Tibial nerve (tissue), 4 donors: ENCODE results near the gene INPP5A. TPM values are rescaled to one million over a fixed set of nuclear protein-coding genes. Genes with fewer than 3 reads are reported as not detected.
A peak's percentile ranks its signal among the peaks of the same experiment; 100 is the strongest.

Source experiments
- DNase-seq, 2 donors: peaks; one replicate each; pipeline ENCODE4 v3.0.0-alpha.2; 2019; ENCODE audit warnings: low spot score in 2 of 2
- H3K27ac ChIP-seq, 4 donors: fragments of 200-600 bp; sonication (generic) in 3 of 4; one replicate each; pipeline ENCODE4 v1.5.1; 2017 to 2019; ENCODE audit warnings: mild to moderate bottlenecking in 1 of 4
- H3K27me3 ChIP-seq, 2 donors: fragments of 200-600 bp; sonication (generic) in 1 of 2; one replicate each; pipeline versions ENCODE4 v1.5.1 to v1.6.0; 2017 to 2019
- H3K36me3 ChIP-seq, 3 donors: fragments of 200-600 bp; sonication (generic); one replicate each; pipeline ENCODE4 v1.5.1; 2018 to 2019
- H3K4me1 ChIP-seq, 4 donors: fragments of 200-600 bp; sonication (generic) in 3 of 4; one replicate each; pipeline ENCODE4 v1.5.1; 2017 to 2019
- H3K4me3 ChIP-seq, 4 donors: fragments of 200-600 bp; sonication (generic) in 3 of 4; one replicate each; pipeline ENCODE4 v1.5.1; 2017 to 2019; ENCODE audit warnings: mild to moderate bottlenecking in 1 of 4, moderate library complexity in 1 of 4
- H3K9me3 ChIP-seq, 4 donors: fragments of 200-600 bp; sonication (generic) in 3 of 4; one replicate each; pipeline ENCODE4 v1.5.1; 2017 to 2019
- CTCF ChIP-seq, 5 experiments: fragments of 200-600 bp in 3 of 5; fragments of 450-650 bp in 2 of 5; sonication (generic) in 3 of 5; IDR thresholded peaks; one replicate each; pipeline ENCODE4 v1.5.1; 2016 to 2019; ENCODE audit warnings: antibody characterized with exemption in 5 of 5, mild to moderate bottlenecking in 3 of 5, moderate library complexity in 2 of 5
- EP300 ChIP-seq, 2 donors: sonication (generic); formaldehyde crosslinking; IDR thresholded peaks; one replicate each; pipeline ENCODE4 v1.6.1; 2017; ENCODE audit warnings: antibody characterized with exemption in 2 of 2, mild to moderate bottlenecking in 1 of 2
- POLR2A ChIP-seq, 2 donors: fragments of 450-650 bp; IDR thresholded peaks; one replicate each; pipeline ENCODE4 v1.6.1; 2017; ENCODE audit warnings: antibody characterized with exemption in 2 of 2, mild to moderate bottlenecking in 2 of 2, moderate library complexity in 2 of 2
- WGBS, 2 donors: methylation state at CpG; one replicate each; pipeline ENCODE4 v1.1.5; 2018; 5-methylcytosine and 5-hydroxymethylcytosine counted together
- total RNA-seq, 4 donors: library from RNA; depleted of rRNA; stranded (reverse); fragments of >200 nt; gene quantifications; one replicate each; pipeline ENCODE4 v1.1.0, GENCODE V29; 2016

Gene INPP5A
- total RNA-seq, 4 donors from 2014 or later = 73.8 to 101 (median 86.2) TPM

GRCh38 chr10:132644527-132645246 lies 107.1 kb downstream of the INPP5A start:
- H3K36me3 ChIP-seq = peaks cover 0 to 11% (median 0%) of the 10 kb centered on the region in 3 donors
- peaks cover 0 to 32% (median 6%) of the 10 kb centered on the region in 4 donors for H3K4me1 ChIP-seq
- H3K4me3 ChIP-seq = no peak overlapping the region
- TF ChIP-seq EP300 (IDR thresholded peaks at IDR 0.05) (no peak), POLR2A (IDR thresholded peaks at IDR 0.05) (no peak), CTCF (IDR thresholded peaks at IDR 0.05) (no peak)
- H3K27ac ChIP-seq = peak overlapping the region in 3 of 4 donors; percentile 12 to 39 (median 21)
- no peaks in the 10 kb centered on the region for H3K9me3 ChIP-seq
- no peaks in the 10 kb centered on the region for H3K27me3 ChIP-seq
- no peak for DNase-seq
- WGBS, 2 donors = 93% methylated on average over 24 to 27 of the region's 30 CpGs

GRCh38 chr10:132645247-132645530 lies 107.6 kb downstream of the INPP5A start:
- Histone ChIP-seq H3K4me1 (peaks cover 0 to 36% (median 6%) of the 10 kb centered on the region in 4 donors), H3K9me3 (no peaks in the 10 kb centered on the region), H3K27ac (no peak overlapping the region), H3K36me3 (peaks cover 0 to 12% (median 0%) of the 10 kb centered on the region in 3 donors), H3K27me3 (no peaks in the 10 kb centered on the region), H3K4me3 (no peak overlapping the region)
- WGBS, 2 donors = 84 to 91% methylated on average over 14 of the region's 14 CpGs
- TF ChIP-seq POLR2A (IDR thresholded peaks at IDR 0.05) = no peak
- TF ChIP-seq CTCF (IDR thresholded peaks at IDR 0.05) = no peak
- no peak for TF ChIP-seq EP300 (IDR thresholded peaks at IDR 0.05)
- DNase-seq = no peak

GRCh38 chr10:132645630-132646442 lies 108.2 kb downstream of the INPP5A start:
- Histone ChIP-seq H3K9me3 (no peaks in the 10 kb centered on the region), H3K27ac (peak overlapping the region in 2 of 4 donors; percentile 42 to 82), H3K36me3 (peaks cover 0 to 18% (median 0%) of the 10 kb centered on the region in 3 donors), H3K4me3 (no peak overlapping the region), H3K27me3 (no peaks in the 10 kb centered on the region), H3K4me1 (peaks cover 0 to 36% (median 6%) of the 10 kb centered on the region in 4 donors)
- DNase-seq = no peak
- TF ChIP-seq CTCF (IDR thresholded peaks at IDR 0.05) = no peak
- TF ChIP-seq EP300 (IDR thresholded peaks at IDR 0.05) = no peak
- TF ChIP-seq POLR2A (IDR thresholded peaks at IDR 0.05) = no peak
- WGBS, 2 donors = 87% methylated on average over 24 to 34 of the region's 36 CpGs

GRCh38 chr10:132646443-132647097 lies 109.0 kb downstream of the INPP5A start:
- DNase-seq = no peak
- TF ChIP-seq EP300 (IDR thresholded peaks at IDR 0.05) (no peak), POLR2A (IDR thresholded peaks at IDR 0.05) (no peak), CTCF (IDR thresholded peaks at IDR 0.05) (no peak)
- Histone ChIP-seq H3K4me1 (peaks cover 0 to 36% (median 6%) of the 10 kb centered on the region in 4 donors), H3K9me3 (no peaks in the 10 kb centered on the region), H3K27me3 (no peaks in the 10 kb centered on the region), H3K36me3 (peaks cover 0 to 19% (median 0%) of the 10 kb centered on the region in 3 donors), H3K4me3 (no peak overlapping the region), H3K27ac (peak overlapping the region in 2 of 4 donors; percentile 42 to 82)
- 85 to 91% methylated on average over 15 to 30 of the region's 31 CpGs for WGBS, 2 donors
